NCI-H345 treated with DMSO at 0.1 percent for 48 hours (cell line): Measurements from ENCODE around the gene CNTN2.

Source experiments
- DNase-seq: peaks from one replicate; lab custom pipeline; 2025; ENCODE audit not compliant: unreplicated experiment; lab: John Stamatoyannopoulos, UW

CNTN2 gene, protein sequence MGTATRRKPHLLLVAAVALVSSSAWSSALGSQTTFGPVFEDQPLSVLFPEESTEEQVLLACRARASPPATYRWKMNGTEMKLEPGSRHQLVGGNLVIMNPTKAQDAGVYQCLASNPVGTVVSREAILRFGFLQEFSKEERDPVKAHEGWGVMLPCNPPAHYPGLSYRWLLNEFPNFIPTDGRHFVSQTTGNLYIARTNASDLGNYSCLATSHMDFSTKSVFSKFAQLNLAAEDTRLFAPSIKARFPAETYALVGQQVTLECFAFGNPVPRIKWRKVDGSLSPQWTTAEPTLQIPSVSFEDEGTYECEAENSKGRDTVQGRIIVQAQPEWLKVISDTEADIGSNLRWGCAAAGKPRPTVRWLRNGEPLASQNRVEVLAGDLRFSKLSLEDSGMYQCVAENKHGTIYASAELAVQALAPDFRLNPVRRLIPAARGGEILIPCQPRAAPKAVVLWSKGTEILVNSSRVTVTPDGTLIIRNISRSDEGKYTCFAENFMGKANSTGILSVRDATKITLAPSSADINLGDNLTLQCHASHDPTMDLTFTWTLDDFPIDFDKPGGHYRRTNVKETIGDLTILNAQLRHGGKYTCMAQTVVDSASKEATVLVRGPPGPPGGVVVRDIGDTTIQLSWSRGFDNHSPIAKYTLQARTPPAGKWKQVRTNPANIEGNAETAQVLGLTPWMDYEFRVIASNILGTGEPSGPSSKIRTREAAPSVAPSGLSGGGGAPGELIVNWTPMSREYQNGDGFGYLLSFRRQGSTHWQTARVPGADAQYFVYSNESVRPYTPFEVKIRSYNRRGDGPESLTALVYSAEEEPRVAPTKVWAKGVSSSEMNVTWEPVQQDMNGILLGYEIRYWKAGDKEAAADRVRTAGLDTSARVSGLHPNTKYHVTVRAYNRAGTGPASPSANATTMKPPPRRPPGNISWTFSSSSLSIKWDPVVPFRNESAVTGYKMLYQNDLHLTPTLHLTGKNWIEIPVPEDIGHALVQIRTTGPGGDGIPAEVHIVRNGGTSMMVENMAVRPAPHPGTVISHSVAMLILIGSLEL

DNA sequence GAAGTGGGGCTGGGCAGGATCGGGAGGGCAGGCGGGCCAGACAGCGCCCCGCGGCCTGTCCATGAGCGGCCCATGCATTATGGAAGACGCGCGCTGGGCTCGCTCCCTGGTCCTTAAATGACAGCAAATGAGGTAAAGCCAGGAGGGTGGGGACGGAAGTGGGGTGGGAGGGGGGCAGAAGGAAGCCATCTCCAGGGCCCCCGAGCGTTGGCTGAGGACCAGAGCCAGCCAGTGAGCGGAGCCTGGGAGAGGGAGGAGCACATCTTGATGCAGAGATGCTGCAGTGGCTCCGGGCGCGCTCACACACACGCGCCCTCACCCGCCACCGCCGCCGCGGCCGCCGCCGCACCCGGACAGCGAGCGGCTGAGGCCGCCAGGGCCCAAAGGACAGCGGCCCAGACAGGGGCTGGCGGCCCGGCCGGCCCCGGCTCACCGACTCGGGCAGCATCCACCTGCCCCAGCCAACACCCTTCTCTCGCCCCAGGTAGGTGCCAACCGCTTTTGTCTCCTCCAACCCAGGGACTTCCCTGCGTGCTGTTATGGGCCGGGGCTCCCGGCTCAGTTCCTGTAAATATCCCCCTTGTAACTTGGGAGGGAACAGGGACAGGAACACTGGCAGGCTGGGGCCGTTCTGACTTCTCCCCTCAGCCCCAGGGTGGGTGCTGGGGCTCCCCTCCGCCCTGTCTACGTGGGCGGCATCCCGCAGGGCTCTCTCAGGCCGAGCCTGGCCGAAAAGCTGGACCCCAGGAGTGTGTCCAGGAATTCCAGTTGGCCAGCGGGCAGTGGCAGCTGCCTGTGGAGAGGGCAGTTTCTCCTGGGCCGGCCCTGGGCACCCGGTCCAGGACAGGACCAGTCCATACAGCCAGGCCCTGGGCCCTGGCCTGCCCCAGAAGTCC, at the start of gene CNTN2:
Gene CNTN2, plus strand, starts transcription at position 302 of the 896 bp plus-strand sequence. CDS start 9,974 bp downstream, outside the sequence.
- DNase-seq = no peak

DNA sequence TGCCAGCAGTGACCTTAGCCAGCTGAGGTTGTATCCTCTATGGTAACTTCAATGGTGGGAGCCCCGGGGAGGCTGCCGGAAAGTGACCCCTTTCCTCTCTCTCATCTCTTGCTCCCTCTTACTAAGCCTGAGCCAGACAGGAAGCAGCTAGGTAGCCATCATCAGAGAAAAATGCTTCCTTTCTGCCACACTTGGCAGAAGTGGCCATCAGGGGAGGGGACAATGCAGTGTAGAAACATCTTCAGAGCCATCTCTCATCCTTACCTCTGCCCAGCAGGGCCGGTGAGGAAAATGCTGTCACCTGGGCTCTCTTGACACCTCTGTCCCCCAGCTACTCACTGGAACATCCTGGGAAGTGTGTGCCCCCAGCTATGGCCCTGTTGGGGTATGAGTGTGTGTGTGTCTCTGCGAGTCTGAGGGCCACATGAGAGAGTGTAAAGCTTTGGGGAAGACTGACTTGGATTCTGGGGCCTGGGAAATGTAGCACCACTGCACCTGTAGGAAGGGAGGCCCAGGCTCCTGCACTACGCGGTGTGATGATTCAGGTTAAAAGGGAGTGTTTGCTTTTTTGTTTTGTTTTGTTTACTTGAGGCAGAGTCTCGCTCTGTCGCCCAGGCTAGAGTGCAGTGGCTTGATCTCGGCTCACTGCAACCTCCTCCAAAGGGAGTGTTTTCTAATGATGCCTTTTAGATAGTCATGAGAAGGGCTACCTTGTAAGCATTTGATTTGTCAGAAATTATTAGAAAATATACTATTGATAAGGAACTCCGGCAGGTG, 48.7 kb upstream of the CNTN2 start:
- no peak for DNase-seq

DNA sequence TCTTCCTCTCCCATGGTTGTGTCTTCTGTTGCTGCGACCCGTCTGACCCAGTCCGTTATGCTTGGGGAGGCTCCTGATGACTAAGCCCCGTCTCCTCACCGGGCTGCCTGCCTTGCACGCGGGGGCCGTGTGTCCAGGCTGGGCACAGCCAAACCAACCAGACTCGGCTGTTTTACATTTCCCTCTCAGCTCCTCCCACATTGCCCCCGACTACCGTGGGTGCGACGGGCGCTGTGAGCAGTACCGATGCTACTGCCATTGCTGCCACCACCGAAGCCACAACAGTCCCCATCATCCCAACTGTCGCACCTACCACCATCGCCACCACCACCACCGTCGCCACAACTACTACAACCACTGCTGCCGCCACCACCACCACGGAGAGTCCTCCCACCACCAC, 46.0 kb upstream of the CNTN2 start:
- no peak for DNase-seq

DNA sequence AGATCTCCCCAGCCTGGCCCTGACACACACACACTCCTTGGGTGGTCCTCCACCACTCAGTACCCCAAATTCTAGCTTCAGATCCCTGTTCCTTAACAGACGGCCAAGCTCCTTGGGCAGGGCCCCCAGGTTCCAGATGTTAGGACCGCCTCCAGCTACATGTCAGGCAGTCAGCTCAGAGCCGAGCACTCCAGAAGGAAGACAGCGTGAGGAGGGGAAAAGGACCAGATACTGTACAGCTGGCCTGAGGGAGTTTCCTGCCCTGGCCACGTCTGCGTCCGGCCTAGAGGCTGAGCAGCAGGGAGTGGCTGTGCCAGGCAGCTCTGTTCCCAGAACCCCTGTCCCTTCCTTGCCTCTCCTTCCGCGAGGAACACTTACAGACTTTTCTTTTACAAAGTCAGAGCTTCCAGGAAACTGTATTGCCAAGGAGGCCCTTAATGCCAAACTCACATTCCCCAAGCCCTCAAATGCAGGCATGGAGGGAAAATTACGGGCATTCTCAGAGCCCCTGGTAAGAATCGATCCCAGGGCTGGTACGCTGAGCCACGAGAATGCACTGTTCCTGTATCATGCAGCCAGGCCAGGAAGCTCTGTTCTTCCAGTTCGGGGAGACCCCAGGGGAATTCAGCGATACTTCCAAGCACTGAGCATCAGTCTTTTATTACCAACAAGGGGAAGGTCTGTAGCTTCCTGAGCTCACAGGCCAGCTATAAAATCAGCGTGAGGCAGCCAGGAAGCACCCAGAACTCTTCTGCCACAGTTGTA, 45.2 kb upstream of the CNTN2 start:
- DNase-seq = no peak

DNA sequence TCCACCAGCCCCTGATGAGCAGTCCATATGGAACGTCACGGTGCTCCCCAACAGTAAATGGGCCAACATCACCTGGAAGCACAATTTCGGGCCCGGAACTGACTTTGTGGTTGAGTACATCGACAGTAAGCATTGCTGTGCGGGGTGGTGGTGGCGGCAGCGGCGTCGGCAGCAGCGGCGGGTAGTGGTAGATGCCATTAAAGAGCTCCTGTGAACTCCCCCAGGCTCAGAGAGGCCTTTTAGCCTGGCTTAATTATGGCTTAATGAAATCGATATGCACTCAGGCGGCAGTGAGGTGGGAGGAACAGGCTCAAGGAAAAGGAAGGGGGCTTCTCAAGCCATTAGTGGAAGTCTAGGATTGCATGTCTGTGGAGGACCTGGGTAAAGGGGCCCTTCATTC, 41.9 kb upstream of the CNTN2 start:
- no peak for DNase-seq

DNA sequence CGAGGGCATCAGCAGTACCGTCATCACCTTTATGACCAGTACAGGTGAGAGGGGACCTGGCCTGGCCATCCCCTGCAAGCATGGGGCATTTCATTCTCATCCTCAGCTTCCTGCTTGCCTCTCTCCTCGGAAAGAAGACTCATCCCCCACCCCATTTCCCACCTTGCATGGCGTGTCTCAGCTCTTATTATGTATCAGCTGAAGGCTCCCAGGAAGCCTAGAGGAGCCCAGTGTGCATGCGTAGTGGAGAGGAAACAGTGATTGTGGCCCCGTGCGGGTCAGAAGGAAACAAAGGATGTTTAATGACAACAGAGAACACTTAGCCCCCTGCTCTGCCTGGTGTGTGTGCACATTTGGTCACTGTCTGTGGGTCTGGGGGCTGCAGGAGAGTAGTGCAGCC, 40.3 kb upstream of the CNTN2 start:
- DNase-seq = no peak

DNA sequence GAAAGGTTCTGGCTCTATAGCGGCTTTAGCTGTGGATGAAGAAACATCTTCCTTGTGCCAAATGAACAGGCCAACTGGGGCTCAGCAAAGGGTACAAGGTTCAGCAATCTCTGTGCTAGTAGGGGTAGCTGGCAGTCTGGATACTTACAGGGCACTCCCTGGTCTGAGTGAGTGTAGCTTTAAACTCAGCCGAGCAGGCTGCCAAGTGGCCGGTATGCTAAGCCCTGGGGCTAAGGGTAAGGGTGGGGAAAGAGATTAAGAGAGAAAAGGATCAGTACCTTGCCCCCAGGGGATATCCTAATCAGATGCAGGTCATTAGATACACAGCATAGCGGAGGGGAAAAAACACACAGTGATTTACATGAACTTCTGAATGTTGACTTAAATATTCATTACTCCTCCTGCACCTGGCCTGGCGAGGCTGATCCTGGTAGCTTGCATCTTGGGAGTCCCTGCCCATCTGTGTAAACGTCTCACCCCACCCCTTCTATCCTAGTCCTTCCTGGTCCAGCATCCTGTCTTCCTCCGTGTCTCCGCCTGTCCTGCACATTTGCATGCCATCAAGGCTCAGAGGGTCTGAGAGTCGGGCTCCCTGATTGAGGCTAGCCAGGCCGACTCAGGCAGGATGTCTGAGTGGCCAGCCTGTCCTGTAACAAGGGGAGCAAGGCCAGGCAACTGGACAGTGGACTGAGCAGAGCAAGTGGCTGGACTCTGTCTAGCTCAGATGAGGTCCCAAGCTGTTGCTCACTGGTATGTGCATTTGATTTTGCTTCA, 39.5 kb upstream of the CNTN2 start:
- DNase-seq = no peak

DNA sequence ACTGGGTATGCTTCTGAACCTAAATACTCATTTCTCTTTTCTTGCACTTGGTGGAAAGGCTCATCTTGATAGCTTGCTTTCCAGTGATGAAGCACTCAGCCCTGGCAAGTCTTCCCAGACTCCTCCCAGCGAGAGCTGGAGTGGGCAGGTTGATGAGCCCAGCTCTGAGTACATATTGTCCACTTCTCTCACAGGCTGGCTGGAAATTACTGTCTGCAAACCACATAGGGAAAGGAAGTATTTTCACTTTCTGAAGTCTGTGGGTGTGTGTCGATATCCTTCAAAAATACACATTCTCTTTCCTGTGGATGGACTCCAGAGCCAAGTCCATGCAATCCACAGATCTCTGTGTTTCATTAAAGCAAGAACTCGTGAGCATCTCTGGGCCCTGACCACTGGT, 38.7 kb upstream of the CNTN2 start:
- DNase-seq = no peak

DNA sequence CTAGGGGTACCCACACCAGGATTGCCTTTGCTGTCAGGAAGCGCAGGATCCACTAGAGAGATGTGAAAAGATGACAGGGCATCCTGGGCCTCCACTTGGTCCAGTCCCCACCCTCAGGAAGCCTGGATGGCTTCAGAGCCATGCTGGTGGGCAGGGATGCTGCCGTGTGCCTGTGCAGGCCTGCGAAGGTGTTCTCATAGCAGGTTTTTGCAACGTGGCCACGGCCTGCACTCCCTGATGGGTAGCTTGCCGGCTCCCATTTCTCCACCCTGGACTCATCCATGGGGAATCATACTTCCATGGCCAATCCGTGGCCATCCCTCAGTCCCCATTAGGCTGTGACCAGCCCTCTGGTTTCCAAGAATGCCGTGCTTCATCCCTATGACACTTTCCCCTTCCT, 34.1 kb upstream of the CNTN2 start:
- no peak for DNase-seq

DNA sequence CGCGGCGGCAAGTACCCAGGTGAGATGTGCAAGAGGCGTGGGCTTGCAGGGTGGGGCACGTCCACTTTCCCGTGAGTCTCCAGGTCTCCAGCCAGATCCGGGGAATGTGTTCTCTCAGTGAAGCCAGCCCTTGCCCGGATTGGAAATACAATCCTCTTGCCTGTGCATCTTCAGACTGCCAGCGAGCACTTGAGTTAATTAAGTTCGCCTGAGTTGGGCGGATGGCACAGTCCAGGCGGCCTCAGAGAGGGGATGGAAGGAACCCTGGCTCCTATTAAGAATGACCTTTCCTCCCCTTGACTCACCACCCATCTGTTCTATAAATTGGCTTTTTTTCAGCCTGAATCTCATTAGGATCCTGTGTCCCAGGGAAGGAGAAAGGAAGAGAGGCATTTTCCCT, 33.3 kb upstream of the CNTN2 start:
- DNase-seq = no peak

DNA sequence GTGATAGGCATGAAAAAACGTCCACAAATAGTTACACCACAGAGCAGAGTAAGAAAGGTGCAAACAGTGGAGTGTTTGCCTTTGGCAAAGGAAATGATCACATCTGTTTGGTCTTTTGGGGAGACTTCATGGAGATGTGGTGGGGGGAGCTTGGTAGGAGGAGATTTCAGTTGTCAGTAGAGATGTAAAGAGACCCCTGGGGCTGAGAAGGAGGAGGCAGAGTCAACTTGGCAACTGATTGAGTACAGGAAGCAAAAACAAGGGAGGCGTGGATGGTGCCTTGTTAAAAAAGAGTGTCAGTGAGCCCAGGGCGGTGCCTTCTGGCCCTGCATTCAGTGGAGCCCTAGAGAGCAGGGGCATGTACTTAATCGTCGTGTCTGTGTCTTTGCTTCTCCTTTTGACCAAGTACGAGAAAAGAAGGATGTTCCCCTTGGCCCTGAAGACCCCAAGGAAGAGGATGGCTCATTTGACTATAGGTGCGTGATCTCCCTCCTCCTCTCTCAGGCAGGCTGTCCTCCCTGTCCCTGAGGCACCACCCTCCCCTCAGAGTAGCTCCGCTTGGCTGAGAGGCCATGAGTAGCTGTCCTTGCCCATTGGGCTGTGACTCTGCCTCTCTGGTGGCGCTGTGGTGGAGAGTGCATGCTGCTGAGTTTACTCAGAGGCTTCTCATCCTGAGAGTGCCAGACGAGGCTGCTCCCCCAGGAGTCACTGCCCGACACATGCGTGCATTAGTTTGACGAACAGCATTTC, 30.4 kb upstream of the CNTN2 start:
- no peak for DNase-seq

DNA sequence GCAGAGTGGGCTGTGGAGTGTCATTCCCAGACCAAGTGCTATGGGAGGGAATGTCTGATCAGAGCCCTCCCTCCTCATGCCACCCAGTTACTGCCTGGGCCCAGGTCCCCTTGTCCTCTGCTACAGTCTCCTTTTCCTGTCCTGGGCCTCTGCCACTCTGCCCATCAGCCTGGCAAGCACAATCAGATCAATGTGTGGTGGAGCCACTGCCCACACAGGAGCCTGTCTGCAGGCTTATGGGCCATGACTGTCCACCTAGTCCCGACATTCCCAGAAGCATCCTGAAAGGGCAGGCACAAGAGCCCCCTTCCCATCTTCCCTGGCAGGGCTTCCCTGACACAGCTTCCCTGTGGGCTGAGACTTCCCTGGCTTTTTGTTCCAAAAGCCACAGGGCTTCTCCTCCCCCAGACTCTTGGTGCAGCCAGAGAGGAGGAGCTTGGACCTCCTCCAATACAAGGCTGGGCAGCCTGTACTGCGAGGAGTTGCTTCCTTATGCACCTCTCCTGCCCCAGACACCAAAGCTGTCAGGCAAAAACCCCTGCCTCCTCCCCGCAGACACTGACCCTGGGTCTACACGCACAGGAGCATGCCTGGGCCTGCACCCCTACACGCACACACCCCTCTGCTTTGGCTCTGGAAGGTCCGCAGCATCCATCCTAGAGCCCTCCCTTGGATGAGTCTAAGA, 29.2 kb upstream of the CNTN2 start:
- DNase-seq = peak; percentile 26

DNA sequence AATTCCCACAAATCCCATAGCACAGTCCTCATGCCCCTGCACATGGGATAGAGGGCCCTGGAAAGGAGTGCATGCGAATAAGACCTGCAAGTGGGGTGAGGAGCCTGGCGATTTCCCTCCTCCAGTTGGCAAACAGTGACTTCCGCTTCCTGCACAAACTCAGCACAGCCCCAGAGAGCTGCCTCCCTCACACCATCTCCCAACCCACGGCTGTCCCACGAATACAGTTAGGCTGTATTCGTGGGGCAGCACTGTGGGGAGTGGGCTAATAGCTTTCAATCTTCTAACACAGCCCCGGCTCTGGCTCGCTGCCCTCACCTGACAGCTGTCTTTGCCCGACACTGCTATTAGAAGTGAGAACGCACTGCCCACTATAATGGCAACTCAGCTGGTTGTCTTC, 28.2 kb upstream of the CNTN2 start:
- DNase-seq = no peak

DNA sequence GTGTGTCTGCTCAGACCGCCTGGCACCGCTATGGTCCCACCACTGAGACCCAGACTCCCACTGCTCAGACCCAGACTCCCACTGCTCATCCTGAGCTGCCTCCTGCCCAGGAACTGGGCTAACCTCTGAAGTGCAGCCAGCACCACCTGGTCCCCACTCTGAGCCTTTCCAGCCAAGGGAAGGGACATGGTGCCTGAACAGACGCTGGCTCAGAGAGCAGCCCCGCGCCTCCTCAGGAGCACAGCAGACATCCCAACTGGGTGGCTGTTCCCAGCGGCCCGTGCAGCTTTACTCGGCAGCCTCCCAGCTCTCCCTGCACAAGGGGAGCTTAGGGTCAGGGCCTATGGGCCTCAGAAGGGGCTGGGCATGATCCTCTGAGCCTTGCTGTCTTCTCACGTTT, 27.8 kb upstream of the CNTN2 start:
- no peak for DNase-seq

DNA sequence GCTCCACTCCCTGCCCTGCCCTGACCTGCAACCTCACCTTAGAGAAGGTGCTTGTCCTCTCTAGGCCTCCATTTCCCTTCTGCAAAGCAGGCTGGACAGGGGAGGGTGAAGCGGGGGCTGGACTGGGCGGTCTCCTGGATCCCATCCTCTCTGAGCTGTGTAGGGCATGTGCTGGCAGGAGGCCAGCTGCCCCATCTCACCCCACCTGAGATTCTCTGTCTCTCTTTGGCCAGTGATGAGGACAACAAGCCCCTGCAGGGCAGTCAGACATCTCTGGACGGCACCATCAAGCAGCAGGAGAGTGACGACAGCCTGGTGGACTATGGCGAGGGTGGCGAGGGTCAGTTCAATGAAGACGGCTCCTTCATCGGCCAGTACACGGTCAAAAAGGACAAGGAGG, 26.9 kb upstream of the CNTN2 start:
- no peak for DNase-seq

DNA sequence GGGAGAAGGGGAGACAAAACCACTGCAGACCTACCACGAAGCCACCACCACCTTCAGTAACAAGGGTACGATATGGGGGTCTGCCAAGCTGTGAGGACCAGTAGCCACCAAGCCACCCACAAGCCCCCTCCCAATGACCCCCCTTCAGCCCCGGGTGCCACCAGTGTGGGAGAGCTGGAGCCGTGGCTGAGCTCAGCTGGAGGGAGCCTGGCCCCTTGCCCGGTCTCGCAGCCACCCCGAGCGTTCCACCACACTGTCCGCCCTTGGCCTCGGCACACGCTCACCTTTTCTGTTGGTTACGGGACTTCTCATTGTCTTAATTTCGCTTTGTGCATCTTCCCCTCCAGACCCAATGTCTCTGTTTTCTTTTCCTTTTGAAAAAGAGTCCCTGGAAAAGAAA, 26.4 kb upstream of the CNTN2 start:
- DNase-seq = no peak

DNA sequence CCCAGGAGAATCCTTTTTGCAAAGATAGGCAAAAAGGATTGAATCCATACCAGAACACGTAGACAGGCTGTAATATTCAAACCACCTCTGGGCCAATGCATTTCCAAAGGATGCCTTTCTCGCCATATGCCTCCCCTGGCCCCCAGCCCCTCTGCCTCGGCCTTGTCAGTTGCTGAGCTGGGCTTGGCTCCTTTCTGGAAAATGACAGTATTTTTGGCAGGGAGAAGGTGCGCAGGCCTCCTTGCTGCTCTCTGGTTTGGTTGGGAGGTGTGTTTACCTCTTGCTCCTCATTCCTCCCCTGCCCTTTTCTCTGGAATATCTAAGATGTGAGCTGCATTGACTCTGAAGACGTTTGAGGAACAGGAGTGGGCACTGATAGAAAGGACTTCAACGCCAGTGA, 26.0 kb upstream of the CNTN2 start:
- DNase-seq = no peak
